HCT116 (cell line): ENCODE measurements around the gene PHF1. TPM values are rescaled to one million over a fixed set of nuclear protein-coding genes. Genes with fewer than 3 reads are reported as not detected.

ENCODE experiments used
- ATAC-seq: fragments of 200-7000 bp; cut with Tn5 transposase; 2 replicates; pipeline ENCODE4 v1.9.1; 2020; ENCODE audit warnings: mild to moderate bottlenecking, moderate library complexity
- BruUV-seq: library from RNA; stranded (reverse); fragments of 400-500 nt; replicated peaks from 2 replicates; lab custom pipeline; 2021; lab: Mats Ljungman, UMichigan
- CTCF ChIA-PET: fragments of 300-600 bp; sonication (Branson Sonifier 250); formaldehyde crosslinking; loops from one replicate; lab custom pipeline; 2021; ENCODE audit warnings: antibody characterized with exemption; lab: Charles Lee
- POLR2A ChIA-PET: fragments of 300-600, 350-600 bp; sonication (Branson Sonifier 250); formaldehyde crosslinking; loops from one replicate; lab custom pipeline; 2021; ENCODE audit warnings: antibody characterized with exemption; lab: Charles Lee
- RAD21 ChIA-PET, 2 experiments: fragments of 300-600 bp; sonication (Branson Sonifier 250); formaldehyde crosslinking; loops; one replicate each; lab custom pipeline; 2023; ENCODE audit warnings: low total read pairs in 2 of 2; ENCODE audit not compliant: uncharacterized antibody in 2 of 2, unreplicated experiment in 2 of 2, low non-redundant PET in 1 of 2; lab: Charles Lee
- DNase-seq: peaks from one replicate; pipeline ENCODE4 v3.0.0-alpha.2; 2010; ENCODE audit warnings: low read depth, low spot score
- H2AFZ ChIP-seq: fragments of 200-600 bp; shearing (Covaris generic), sonication (generic); 2 replicates; pipeline ENCODE4 v1.6.1; 2017; ENCODE audit warnings: low read depth, mixed run types, mixed read lengths, antibody characterized with exemption, low read length; ENCODE audit not compliant: poor library complexity, severe bottlenecking
- H3K27ac ChIP-seq: 2 replicates; pipeline ENCODE4 v1.5.1; 2012; ENCODE audit warnings: low read depth, low read length
- H3K27me3 ChIP-seq: fragments of 200-600 bp; sonication (generic); 2 replicates; pipeline ENCODE4 v1.6.1; 2016; ENCODE audit warnings: mixed run types, low read length, mixed read lengths; ENCODE audit not compliant: insufficient read depth
- H3K36me3 ChIP-seq, 2 experiments: fragments of 200-500 bp in 1 of 2; fragments of 200-600 bp in 1 of 2; sonication (Bioruptor generic) in 1 of 2; sonication (generic) in 1 of 2; 2 replicates each; pipeline versions ENCODE4 v1.5.1 to v1.6.1; 2014 to 2016; ENCODE audit warnings: low read length in 2 of 2, inconsistent platforms in 1 of 2, mixed read lengths in 1 of 2, mixed run types in 1 of 2; ENCODE audit not compliant: insufficient read depth in 2 of 2, control insufficient read depth in 1 of 2
- H3K4me1 ChIP-seq, 2 experiments: fragments of 200-600 bp in 1 of 2; sonication (generic) in 1 of 2; 2 replicates each; pipeline versions ENCODE4 v1.5.1 to v1.6.1; 2012 to 2017; ENCODE audit warnings: low read length in 2 of 2, inconsistent platforms in 1 of 2, mild to moderate bottlenecking in 1 of 2, mixed read lengths in 1 of 2, mixed run types in 1 of 2, moderate library complexity in 1 of 2; ENCODE audit not compliant: insufficient read depth in 2 of 2, control insufficient read depth in 1 of 2
- H3K4me2 ChIP-seq: fragments of 200-600 bp; sonication (generic); 2 replicates; pipeline ENCODE4 v1.6.1; 2017; ENCODE audit warnings: mixed run types, low read length, mixed read lengths
- H3K4me3 ChIP-seq, 2 experiments: fragments of 200-600 bp in 1 of 2; sonication (generic) in 1 of 2; replicated peaks in 1 of 2; 2 replicates each; pipeline ENCODE4 v1.5.1; 2011 to 2016; ENCODE audit warnings: low read length in 2 of 2, control low read depth in 1 of 2, low read depth in 1 of 2, mild to moderate bottlenecking in 1 of 2, mixed read lengths in 1 of 2, mixed run types in 1 of 2
- H3K79me2 ChIP-seq: fragments of 200-600 bp; sonication (generic); 2 replicates; pipeline ENCODE4 v1.6.1; 2017; ENCODE audit warnings: mild to moderate bottlenecking, mixed run types, low read length, moderate library complexity, mixed read lengths; ENCODE audit not compliant: insufficient read depth
- H3K9ac ChIP-seq: fragments of 200-600 bp; sonication (generic); 2 replicates; pipeline ENCODE4 v1.6.1; 2016; ENCODE audit warnings: low read length, mixed read lengths
- H3K9me2 ChIP-seq: fragments of 200-600 bp; sonication (generic), shearing (Covaris generic); 2 replicates; pipeline ENCODE4 v1.6.1; 2017; ENCODE audit warnings: mixed run types, mild to moderate bottlenecking, moderate library complexity; ENCODE audit not compliant: insufficient read depth
- H3K9me3 ChIP-seq, 2 experiments: fragments of 200-500 bp in 1 of 2; fragments of 200-600 bp in 1 of 2; sonication (Bioruptor generic) in 1 of 2; sonication (generic) in 1 of 2; 2 replicates each; pipeline ENCODE4 v1.6.1; 2014 to 2017; ENCODE audit warnings: low read length in 2 of 2, mixed read lengths in 2 of 2, inconsistent platforms in 1 of 2, low read depth in 1 of 2, mild to moderate bottlenecking in 1 of 2, mixed run types in 1 of 2, moderate library complexity in 1 of 2; ENCODE audit not compliant: control insufficient read depth in 1 of 2, insufficient read depth in 1 of 2
- H4K20me1 ChIP-seq: fragments of 200-600 bp; sonication (generic), shearing (Covaris generic); 2 replicates; pipeline ENCODE4 v1.6.1; 2017; ENCODE audit warnings: mixed run types, mild to moderate bottlenecking, moderate library complexity; ENCODE audit not compliant: insufficient read depth
- EZH2phosphoT487 ChIP-seq: fragments of 200-600 bp; IDR thresholded peaks from 2 replicates; pipeline ENCODE4 v1.6.1; 2018; ENCODE audit warnings: antibody characterized with exemption, borderline replicate concordance
- FOSL1 ChIP-seq: IDR thresholded peaks from 2 replicates; pipeline ENCODE4 v1.6.1; 2012; ENCODE audit warnings: low read depth
- RAD21 ChIP-seq: IDR thresholded peaks from 2 replicates; pipeline ENCODE4 v1.6.1; 2012; ENCODE audit warnings: low read depth, mild to moderate bottlenecking
- TCF7L2 ChIP-seq: IDR thresholded peaks from 2 replicates; pipeline ENCODE4 v1.7.0; 2011; ENCODE audit warnings: borderline replicate concordance, inconsistent platforms; ENCODE audit not compliant: insufficient read depth, insufficient read length; ENCODE audit errors: extremely low read depth
- YY1 ChIP-seq: IDR thresholded peaks from 2 replicates; pipeline ENCODE4 v1.6.1; 2011; ENCODE audit warnings: low read length, low read depth, moderate library complexity, mild to moderate bottlenecking; ENCODE audit not compliant: insufficient replicate concordance; ENCODE audit errors: extremely low read depth
- ZFX ChIP-seq: fragments of 450-650 bp; IDR thresholded peaks from 2 replicates; pipeline ENCODE4 v1.6.1; 2017
- ZNF274 ChIP-seq: fragments of 200-500 bp; sonication (Bioruptor generic); IDR thresholded peaks from 2 replicates; pipeline ENCODE4 v1.6.1; 2014; ENCODE audit warnings: mild to moderate bottlenecking, low read depth, low read length, inconsistent platforms
- intact Hi-C: fragments of 100-400 bp; cut with micrococcal nuclease; formaldehyde crosslinking; loops from 2 replicates; pipeline ENCODE4 v1.10.0; 2022
- total RNA-seq: library from RNA; stranded (reverse); gene quantifications from one replicate; pipeline ENCODE4 v1.2.1, GENCODE V29; 2021; ENCODE audit not compliant: unreplicated experiment
- TF ChIP-seq, protein P1 (sequence below): IDR thresholded peaks from 2 replicates; pipeline ENCODE4 v1.6.1; 2012; ENCODE audit warnings: low read depth
- TF ChIP-seq, protein P2 (sequence below): IDR thresholded peaks from 2 replicates; pipeline ENCODE4 v1.6.1; 2012

The PHF1 gene
- total RNA-seq, 1 experiment from 2014 or later, result 40.2 TPM

DNA sequence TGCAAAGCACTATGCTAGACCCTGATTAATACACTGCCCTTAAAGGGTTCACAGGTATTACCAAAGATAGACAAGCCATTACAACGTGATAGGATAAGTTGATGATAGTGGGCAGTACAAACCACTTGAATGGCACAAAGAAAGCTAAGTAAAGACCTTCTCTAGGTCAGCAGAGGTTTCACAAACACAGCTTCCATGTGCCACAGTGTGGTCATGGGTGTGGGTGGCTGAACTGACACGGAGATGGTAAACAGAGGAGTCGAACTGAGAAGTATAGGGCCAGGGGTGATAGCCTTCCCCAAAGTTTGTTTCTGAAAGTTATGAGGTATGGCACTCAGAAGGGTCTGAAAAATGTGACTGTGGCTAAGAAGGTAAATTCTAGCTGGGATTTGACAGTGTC lies 47.9 kb downstream of the PHF1 start:
- Histone ChIP-seq H3K9ac (no peak overlapping the region), H3K9me3 (no peaks in the 10 kb centered on the region), H3K4me2 (no peak overlapping the region), H3K4me3 (no peak overlapping the region), H3K36me3 (peaks cover 4 to 14% of the 10 kb centered on the region in 2 experiments; a peak in 3 of 4 replicates), H3K27me3 (no peaks in the 10 kb centered on the region), H2AFZ (no peak overlapping the region), H4K20me1 (no peaks in the 10 kb centered on the region), H3K27ac (no peak overlapping the region), H3K79me2 (peaks cover 26% of the 10 kb centered on the region), H3K9me2 (no peaks in the 10 kb centered on the region), H3K4me1 (peaks cover 5 to 8% of the 10 kb centered on the region in 2 experiments; a peak in 3 of 4 replicates)
- no TSS peak for BruUV-seq
- CTCF ChIA-PET, result no interaction called here
- no peak for ATAC-seq
- no peak for DNase-seq
- RAD21 ChIA-PET, result no interaction called here
- POLR2A ChIA-PET, result no interaction called here
- intact Hi-C loops, result no loop called here
- no peak for TF ChIP-seq ZNF274

DNA sequence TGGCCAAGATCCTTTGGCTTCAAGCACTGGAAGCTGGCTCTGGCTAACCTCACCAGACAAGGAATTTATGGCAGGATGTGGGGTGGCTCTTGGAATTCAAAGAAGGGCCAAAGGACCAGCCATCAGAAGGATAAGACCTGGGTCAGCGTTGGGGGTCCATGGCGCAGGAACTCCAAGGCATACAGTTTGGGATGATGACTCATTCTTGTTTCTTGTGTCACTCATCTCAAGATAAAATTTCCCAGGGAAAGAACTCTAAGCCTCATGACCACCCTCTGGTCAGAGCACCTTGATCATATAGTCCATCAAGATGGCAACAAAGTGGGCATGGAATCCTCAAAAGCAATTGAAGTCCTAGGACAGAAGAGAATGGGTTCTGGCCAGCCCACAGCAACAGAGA lies 48.4 kb downstream of the PHF1 start:
- POLR2A ChIA-PET, result no interaction called here
- H3K4me2 ChIP-seq, result no peak overlapping the region
- no peaks in the 10 kb centered on the region for H4K20me1 ChIP-seq
- no peak overlapping the region for H3K27ac ChIP-seq
- BruUV-seq, result no TSS peak
- intact Hi-C loops, result no loop called here
- no peak overlapping the region for H3K4me3 ChIP-seq
- TF ChIP-seq, protein P1, sequence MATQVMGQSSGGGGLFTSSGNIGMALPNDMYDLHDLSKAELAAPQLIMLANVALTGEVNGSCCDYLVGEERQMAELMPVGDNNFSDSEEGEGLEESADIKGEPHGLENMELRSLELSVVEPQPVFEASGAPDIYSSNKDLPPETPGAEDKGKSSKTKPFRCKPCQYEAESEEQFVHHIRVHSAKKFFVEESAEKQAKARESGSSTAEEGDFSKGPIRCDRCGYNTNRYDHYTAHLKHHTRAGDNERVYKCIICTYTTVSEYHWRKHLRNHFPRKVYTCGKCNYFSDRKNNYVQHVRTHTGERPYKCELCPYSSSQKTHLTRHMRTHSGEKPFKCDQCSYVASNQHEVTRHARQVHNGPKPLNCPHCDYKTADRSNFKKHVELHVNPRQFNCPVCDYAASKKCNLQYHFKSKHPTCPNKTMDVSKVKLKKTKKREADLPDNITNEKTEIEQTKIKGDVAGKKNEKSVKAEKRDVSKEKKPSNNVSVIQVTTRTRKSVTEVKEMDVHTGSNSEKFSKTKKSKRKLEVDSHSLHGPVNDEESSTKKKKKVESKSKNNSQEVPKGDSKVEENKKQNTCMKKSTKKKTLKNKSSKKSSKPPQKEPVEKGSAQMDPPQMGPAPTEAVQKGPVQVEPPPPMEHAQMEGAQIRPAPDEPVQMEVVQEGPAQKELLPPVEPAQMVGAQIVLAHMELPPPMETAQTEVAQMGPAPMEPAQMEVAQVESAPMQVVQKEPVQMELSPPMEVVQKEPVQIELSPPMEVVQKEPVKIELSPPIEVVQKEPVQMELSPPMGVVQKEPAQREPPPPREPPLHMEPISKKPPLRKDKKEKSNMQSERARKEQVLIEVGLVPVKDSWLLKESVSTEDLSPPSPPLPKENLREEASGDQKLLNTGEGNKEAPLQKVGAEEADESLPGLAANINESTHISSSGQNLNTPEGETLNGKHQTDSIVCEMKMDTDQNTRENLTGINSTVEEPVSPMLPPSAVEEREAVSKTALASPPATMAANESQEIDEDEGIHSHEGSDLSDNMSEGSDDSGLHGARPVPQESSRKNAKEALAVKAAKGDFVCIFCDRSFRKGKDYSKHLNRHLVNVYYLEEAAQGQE, result no peak
- TF ChIP-seq EZH2phosphoT487 (no peak), YY1 (no peak), ZFX (no peak), TCF7L2 (no peak), FOSL1 (no peak), RAD21 (no peak)
- TF ChIP-seq, protein P2, sequence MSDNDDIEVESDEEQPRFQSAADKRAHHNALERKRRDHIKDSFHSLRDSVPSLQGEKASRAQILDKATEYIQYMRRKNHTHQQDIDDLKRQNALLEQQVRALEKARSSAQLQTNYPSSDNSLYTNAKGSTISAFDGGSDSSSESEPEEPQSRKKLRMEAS, result no peak
- peaks cover 4 to 14% of the 10 kb centered on the region in 2 experiments; a peak in 3 of 4 replicates for H3K36me3 ChIP-seq
- DNase-seq (no peak), ATAC-seq (no peak)
- no peak overlapping the region for H2AFZ ChIP-seq
- H3K27me3 ChIP-seq, result no peaks in the 10 kb centered on the region
- H3K9me2 ChIP-seq, result no peaks in the 10 kb centered on the region
- CTCF ChIA-PET, result no interaction called here
- peaks cover 23% of the 10 kb centered on the region for H3K79me2 ChIP-seq
- RAD21 ChIA-PET, result no interaction called here
- H3K4me1 ChIP-seq, result peaks cover 5 to 7% of the 10 kb centered on the region in 2 experiments; a peak in 3 of 4 replicates
- H3K9me3 ChIP-seq, result no peaks in the 10 kb centered on the region
- no peak overlapping the region for H3K9ac ChIP-seq
